ENCODE measurements around the gene SLC13A4.

- TF ChIP-seq ZNF274 (IDR thresholded peaks at IDR 0.05; ENCODE audit: low read depth, low read length) (no peak), YY1 (IDR thresholded peaks at IDR 0.05; ENCODE audit: insufficient read depth, insufficient read length) (no peak)
Observed at GRCh38 chr7:135666156-135666555, 61.8 kb downstream of the SLC13A4 start.
